Activated CD4-positive, alpha-beta memory T cell treated with anti-CD3 and anti-CD28 coated beads, Interleukin-2, amount 10 ng/mL, durations not matched to agents 7 days and 5 days (primary cell): ENCODE measurements around the gene LPO. TPM values are rescaled to one million over a fixed set of nuclear protein-coding genes. Genes with fewer than 3 reads are reported as not detected.

Experiments
- CTCF ChIA-PET: fragments of 350-600 bp; sonication (Branson Sonifier 250); formaldehyde crosslinking; loops from one replicate; lab custom pipeline; 2021; ENCODE audit warnings: antibody characterized with exemption, inconsistent platforms; lab: Charles Lee
- POLR2A ChIA-PET: fragments of 350-600 bp; sonication (Branson Sonifier 250); formaldehyde crosslinking; loops from one replicate; lab custom pipeline; 2021; ENCODE audit warnings: antibody characterized with exemption; lab: Charles Lee
- DNase-seq: peaks from one replicate; pipeline ENCODE4 v3.0.0-alpha.2; 2020
- H3K27ac Mint-ChIP-seq: one replicate; pipeline ENCODE4 v1.8.0; 2021; ENCODE audit warnings: mild to moderate bottlenecking, mixed read lengths
- H3K27me3 Mint-ChIP-seq: one replicate; pipeline ENCODE4 v1.8.0; 2021; ENCODE audit warnings: mixed read lengths
- H3K36me3 Mint-ChIP-seq: one replicate; pipeline ENCODE4 v1.8.0; 2021; ENCODE audit warnings: low read depth, mixed read lengths
- H3K4me1 Mint-ChIP-seq: one replicate; pipeline ENCODE4 v1.8.0; 2021; ENCODE audit warnings: mixed read lengths
- H3K4me3 Mint-ChIP-seq: one replicate; pipeline ENCODE4 v1.8.0; 2021; ENCODE audit warnings: mild to moderate bottlenecking, mixed read lengths
- H3K9me3 Mint-ChIP-seq: one replicate; pipeline ENCODE4 v1.8.0; 2021; ENCODE audit warnings: mixed read lengths
- total RNA-seq, 2 experiments: library from RNA; stranded (reverse); gene quantifications; one replicate each; pipeline ENCODE4 v1.2.3, GENCODE V29; 2021

LPO gene
- total RNA-seq, 2 experiments from 2014 or later = not detected

- no peaks in the 10 kb centered on the region for H3K36me3 Mint-ChIP-seq
- CTCF ChIA-PET = interaction anchor here (0.9 to 1.0 kb wide), 2 partner anchors 40 to 158 kb away, joined by 4 to 5 read pairs; no protein-coding TSS in a partner anchor
- DNase-seq = no peak
These were observed 38.9 kb downstream of the LPO start for GRCh38 chr17:58277107-58277801.

GRCh38 chr17:58277802-58278595, 39.6 kb downstream of the LPO start:
- POLR2A ChIA-PET = no interaction called here
- H3K4me1 Mint-ChIP-seq = peaks cover 13% of the 10 kb centered on the region
- no peak overlapping the region for H3K27ac Mint-ChIP-seq
- H3K9me3 Mint-ChIP-seq = no peaks in the 10 kb centered on the region
- no peaks in the 10 kb centered on the region for H3K36me3 Mint-ChIP-seq
- CTCF ChIA-PET = interaction anchor here (0.9 to 1.0 kb wide), 2 partner anchors 40 to 158 kb away, joined by 4 to 5 read pairs; no protein-coding TSS in a partner anchor
- H3K27me3 Mint-ChIP-seq = peaks cover 18% of the 10 kb centered on the region
- no peak overlapping the region for H3K4me3 Mint-ChIP-seq
- DNase-seq = no peak

More at GRCh38 chr17:58277107-58277801, 38.9 kb downstream of the LPO start:
- Mint-ChIP-seq H3K4me1 (peaks cover 16% of the 10 kb centered on the region), H3K4me3 (no peak overlapping the region), H3K27ac (no peak overlapping the region), H3K27me3 (peaks cover 18% of the 10 kb centered on the region), H3K9me3 (no peaks in the 10 kb centered on the region)
- POLR2A ChIA-PET = no interaction called here

- DNase-seq = no peak
- H3K27ac Mint-ChIP-seq = no peak overlapping the region
- peaks cover 22% of the 10 kb centered on the region for H3K27me3 Mint-ChIP-seq
- ChIA-PET CTCF (no interaction called here), POLR2A (no interaction called here)
- H3K36me3 Mint-ChIP-seq = no peaks in the 10 kb centered on the region
- H3K4me1 Mint-ChIP-seq = peaks cover 7% of the 10 kb centered on the region
- no peak overlapping the region for H3K4me3 Mint-ChIP-seq
- no peaks in the 10 kb centered on the region for H3K9me3 Mint-ChIP-seq
These were observed 40.3 kb downstream of the LPO start for GRCh38 chr17:58278661-58279015.

GRCh38 chr17:58279016-58279711, 40.8 kb downstream of the LPO start:
- H3K36me3 Mint-ChIP-seq = no peaks in the 10 kb centered on the region
- no peak overlapping the region for H3K27ac Mint-ChIP-seq
- peaks cover 4% of the 10 kb centered on the region for H3K4me1 Mint-ChIP-seq
- no peaks in the 10 kb centered on the region for H3K9me3 Mint-ChIP-seq
- ChIA-PET POLR2A (no interaction called here), CTCF (no interaction called here)
- no peak overlapping the region for H3K4me3 Mint-ChIP-seq
- peaks cover 22% of the 10 kb centered on the region for H3K27me3 Mint-ChIP-seq
- DNase-seq = no peak

DNA sequence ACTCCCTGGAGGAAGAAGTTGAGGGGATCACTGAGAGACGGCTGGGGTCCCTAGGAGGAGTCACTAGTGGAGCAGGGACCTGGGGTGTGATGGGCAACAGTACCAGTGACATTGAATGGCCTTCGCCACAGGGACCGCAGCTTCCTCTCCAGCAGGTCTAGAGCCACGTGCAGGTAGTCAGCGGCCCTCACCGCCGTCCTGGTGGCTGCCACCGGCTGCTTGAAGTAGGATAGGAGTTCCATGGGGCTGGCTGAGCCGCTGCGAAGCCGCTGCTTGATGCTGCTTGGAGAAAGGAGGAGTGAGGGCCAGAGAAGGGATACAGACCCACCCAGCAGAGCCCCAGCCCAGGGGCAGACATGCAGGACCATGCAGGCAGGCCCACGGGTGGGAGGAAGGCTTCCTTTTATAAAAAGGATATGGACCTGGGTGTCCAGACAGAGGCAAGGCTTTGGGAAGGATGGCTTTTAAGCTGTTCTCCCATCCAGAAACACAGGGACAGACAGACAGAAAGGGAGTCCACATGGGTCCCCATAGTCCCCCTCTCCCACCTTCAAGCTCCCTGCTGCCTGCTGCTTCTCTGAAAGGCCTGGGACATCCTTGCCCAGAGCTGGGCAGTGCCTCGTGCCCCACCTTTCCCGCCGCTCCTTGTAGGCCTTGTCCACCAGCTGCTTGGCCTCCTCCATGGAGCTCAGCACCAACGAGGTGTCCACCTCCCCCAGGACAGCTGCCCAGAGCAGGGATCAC, 41.5 kb downstream of the LPO start:
- ChIA-PET POLR2A (interaction anchor here (1.2 kb wide), 1 partner anchor 43 kb away, joined by 3 read pairs; no protein-coding TSS in a partner anchor), CTCF (no interaction called here)
- Mint-ChIP-seq H3K4me1 (peaks cover 4% of the 10 kb centered on the region), H3K4me3 (no peak overlapping the region), H3K9me3 (no peaks in the 10 kb centered on the region), H3K27ac (no peak overlapping the region), H3K27me3 (peaks cover 21% of the 10 kb centered on the region), H3K36me3 (no peaks in the 10 kb centered on the region)
- no peak for DNase-seq

GRCh38 chr17:58280480-58281217, 42.3 kb downstream of the LPO start, which contains the start of gene MPO:
Gene MPO (minus strand): TSS chr17:58280935. CDS start chr17:58280758, 177 bp downstream.
- Mint-ChIP-seq H3K36me3 (no peaks in the 10 kb centered on the region), H3K4me3 (no peak within 1 kb of the TSS), H3K27me3 (peaks cover 22% of the 10 kb centered on the region), H3K27ac (no peak within 1 kb of the TSS), H3K4me1 (peaks cover 5% of the 10 kb centered on the region), H3K9me3 (no peaks in the 10 kb centered on the region)
- DNase-seq = no peak
- CTCF ChIA-PET = interaction anchor here (0.7 to 0.8 kb wide), 3 partner anchors 18 to 137 kb away, joined by 3 to 5 read pairs (median 4); partner anchors contain the start of gene RNF43
- POLR2A ChIA-PET = interaction anchor here (1.2 kb wide), 2 partner anchors 42 to 351 kb away, joined by 3 read pairs; no protein-coding TSS in a partner anchor

DNA sequence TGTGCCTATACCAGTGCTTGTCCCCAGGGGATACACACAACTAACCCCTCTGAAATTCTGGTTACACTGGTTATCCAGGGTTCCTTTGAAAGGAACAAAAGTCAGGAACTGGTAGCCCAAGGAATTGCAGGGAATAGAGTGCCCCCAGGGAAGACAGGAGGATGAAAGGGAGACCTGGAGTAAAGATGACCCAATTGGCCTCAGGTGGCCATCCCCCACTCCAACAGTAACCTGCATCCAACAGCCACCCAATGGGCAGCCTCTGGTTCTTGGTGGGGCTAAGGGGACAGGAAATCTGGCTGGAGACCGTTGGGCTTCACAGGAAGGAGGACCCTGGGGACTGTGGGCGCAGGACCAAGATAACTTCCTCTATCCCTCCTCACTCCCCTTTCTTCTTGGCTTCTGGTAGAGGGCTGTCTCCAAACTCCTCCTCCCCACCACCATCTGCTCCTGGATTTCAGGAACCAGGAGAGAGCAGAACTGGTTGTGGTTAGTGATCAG, 43.2 kb downstream of the LPO start:
- ChIA-PET CTCF (interaction anchor here (0.7 to 1.1 kb wide), 4 partner anchors 17 to 136 kb away, joined by 3 to 5 read pairs (median 4); partner anchors contain the start of gene RNF43), POLR2A (interaction anchor here (1.2 kb wide), 1 partner anchor 350 kb away, joined by 3 read pairs; no protein-coding TSS in a partner anchor)
- no peaks in the 10 kb centered on the region for H3K36me3 Mint-ChIP-seq
- no peak overlapping the region for H3K27ac Mint-ChIP-seq
- peaks cover 5% of the 10 kb centered on the region for H3K4me1 Mint-ChIP-seq
- DNase-seq = no peak
- H3K9me3 Mint-ChIP-seq = no peaks in the 10 kb centered on the region
- H3K4me3 Mint-ChIP-seq = no peak overlapping the region
- peaks cover 22% of the 10 kb centered on the region for H3K27me3 Mint-ChIP-seq

DNA sequence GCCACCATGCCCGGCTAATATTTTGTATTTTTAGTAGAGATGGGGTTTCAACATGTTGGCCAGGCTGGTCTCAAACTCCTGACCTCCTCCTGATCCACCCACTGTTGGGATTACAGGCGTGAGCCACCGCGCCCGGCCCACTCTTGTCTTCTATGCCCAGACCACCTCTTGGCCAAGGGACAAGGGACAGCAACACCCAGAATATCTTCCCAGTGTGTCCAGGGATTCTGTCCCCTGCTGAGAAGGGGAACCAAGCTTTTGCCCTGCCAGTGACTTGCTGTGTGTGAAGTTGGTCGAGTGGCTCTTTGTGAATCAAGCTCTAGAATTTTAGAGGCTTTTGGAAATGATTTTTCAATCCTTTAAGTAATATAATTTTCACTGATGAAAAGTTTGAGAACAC, 44.1 kb downstream of the LPO start:
- POLR2A ChIA-PET = no interaction called here
- Mint-ChIP-seq H3K36me3 (no peaks in the 10 kb centered on the region), H3K27ac (no peak overlapping the region), H3K4me3 (no peak overlapping the region), H3K9me3 (no peaks in the 10 kb centered on the region), H3K4me1 (peaks cover 5% of the 10 kb centered on the region), H3K27me3 (peaks cover 25% of the 10 kb centered on the region)
- DNase-seq = no peak
- CTCF ChIA-PET = interaction anchor here (1.1 kb wide), 1 partner anchor 83 kb away, joined by 3 read pairs; no protein-coding TSS in a partner anchor

GRCh38 chr17:58283674-58284612, 45.6 kb downstream of the LPO start:
- Mint-ChIP-seq H3K27me3 (peaks cover 25% of the 10 kb centered on the region), H3K4me3 (no peak overlapping the region), H3K36me3 (no peaks in the 10 kb centered on the region), H3K4me1 (peaks cover 9% of the 10 kb centered on the region), H3K27ac (no peak overlapping the region), H3K9me3 (no peaks in the 10 kb centered on the region)
- ChIA-PET CTCF (interaction anchor here (1.0 to 1.1 kb wide), 2 partner anchors 34 to 163 kb away, joined by 3 read pairs; no protein-coding TSS in a partner anchor), POLR2A (interaction anchor here (1.3 kb wide), 1 partner anchor 60 kb away, joined by 3 read pairs; no protein-coding TSS in a partner anchor)
- no peak for DNase-seq

DNA sequence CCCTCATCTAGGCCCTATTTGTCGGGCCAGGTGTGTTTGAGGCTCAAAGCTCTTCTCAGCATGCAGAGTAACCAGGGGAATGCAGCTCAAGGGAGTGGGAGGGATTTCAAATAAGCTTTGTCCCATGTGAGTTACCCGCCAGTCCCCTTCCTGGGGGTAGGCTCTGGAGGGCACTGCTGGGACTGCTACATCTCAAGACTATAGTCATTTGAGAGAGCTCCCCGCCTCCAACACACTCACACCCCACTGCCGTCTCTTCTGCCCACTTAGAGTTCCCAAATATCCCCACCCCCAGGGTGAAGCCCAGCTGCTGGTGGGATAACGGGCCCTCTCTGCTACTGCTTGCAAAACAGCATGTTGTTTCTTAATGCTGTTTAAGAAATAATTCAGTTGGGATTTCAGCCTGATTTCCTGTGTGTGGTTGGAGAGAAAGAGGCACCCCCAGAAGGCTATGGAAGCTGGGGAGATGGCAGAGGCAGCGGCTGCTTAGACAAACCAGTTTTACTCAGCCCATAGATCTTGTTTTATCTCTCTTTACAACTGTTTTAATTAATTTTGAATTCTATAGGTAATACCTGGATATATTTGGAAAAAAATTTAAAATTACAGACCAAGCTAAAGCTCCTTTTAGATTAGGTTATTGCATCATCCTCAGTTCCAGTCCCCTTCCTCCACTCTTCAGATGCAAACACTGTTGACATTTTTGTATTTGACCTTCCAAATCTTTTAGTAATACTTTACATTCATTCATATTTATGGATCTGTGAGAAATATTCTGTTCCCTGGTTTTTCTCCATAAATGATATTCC, 46.4 kb downstream of the LPO start:
- Mint-ChIP-seq H3K27me3 (peaks cover 22% of the 10 kb centered on the region), H3K4me1 (peaks cover 6% of the 10 kb centered on the region), H3K27ac (no peak overlapping the region), H3K4me3 (no peak overlapping the region), H3K36me3 (no peaks in the 10 kb centered on the region), H3K9me3 (no peaks in the 10 kb centered on the region)
- no peak for DNase-seq
- ChIA-PET CTCF (interaction anchor here (0.7 to 1.1 kb wide), 3 partner anchors 33 to 1196 kb away, joined by 3 to 4 read pairs (median 3); no protein-coding TSS in a partner anchor), POLR2A (interaction anchor here (1.3 kb wide), 1 partner anchor 59 kb away, joined by 3 read pairs; no protein-coding TSS in a partner anchor)
